ENCODE measurements around the gene PAF1.

- TF ChIP-seq CEBPB (IDR thresholded peaks at IDR 0.05) (peak; percentile 27 to 65; a peak in 2 of 4 replicates), EP300 (IDR thresholded peaks at IDR 0.05) (no peak), HEYL (CRISPR knock-in tag; IDR thresholded peaks at IDR 0.05) (no peak), RAD21 (conservative IDR thresholded peaks at IDR 0.05 in 1 of 2, IDR thresholded peaks at IDR 0.05 in 1 of 2) (no peak), CTCF (IDR thresholded peaks at IDR 0.05) (no peak), POLR2AphosphoS2 (conservative IDR thresholded peaks at IDR 0.05; ENCODE audit: low read length) (peak; percentile 89; the same call in 1 of the 2 replicates), SMC3 (IDR thresholded peaks at IDR 0.05) (no peak), NPAS2 (CRISPR knock-in tag; IDR thresholded peaks at IDR 0.05; ENCODE audit: borderline replicate concordance) (no peak), TP53 (CRISPR knock-in tag; IDR thresholded peaks at IDR 0.05) (peak; percentile 72; the same call in 1 of the 2 replicates), CBX2 (IDR thresholded peaks at IDR 0.05; ENCODE audit: borderline replicate concordance, low read depth) (no peak), REST (IDR thresholded peaks at IDR 0.05) (no peak), HOXB5 (CRISPR knock-in tag; IDR thresholded peaks at IDR 0.05) (peak; percentile 28; the same call in 1 of the 2 replicates), CHD2 (IDR thresholded peaks at IDR 0.05; ENCODE audit: low read length, partially characterized antibody) (peak; percentile 11), ZC3H11A (IDR thresholded peaks at IDR 0.05) (no peak)
Observed at GRCh38 chr19:39411081-39411831, 20.4 kb upstream of the PAF1 start.
